Stimulated activated CD8-positive, alpha-beta memory T cell treated with anti-CD3 and anti-CD28 coated beads, Interleukin-15, amount 100 ng/mL, for 1 hour (primary cell): Measurements from ENCODE around the gene SYNPO.

Source experiments
- DNase-seq: peaks from one replicate; pipeline ENCODE4 v3.0.0-alpha.2; 2020; ENCODE audit warnings: low read depth

SYNPO gene

GRCh38 chr5:150607105-150607504, 33.4 kb upstream of the SYNPO start:
- DNase-seq: no peak

- DNase-seq: no peak
Observed at GRCh38 chr5:150607991-150608390, 32.5 kb upstream of the SYNPO start.

GRCh38 chr5:150608991-150609390, 31.5 kb upstream of the SYNPO start:
- DNase-seq: no peak

- DNase-seq: no peak
Observed at GRCh38 chr5:150609843-150610584, 30.4 kb upstream of the SYNPO start.

GRCh38 chr5:150611026-150611425, 29.4 kb upstream of the SYNPO start:
- DNase-seq: no peak

GRCh38 chr5:150612405-150612804, 28.1 kb upstream of the SYNPO start:
- no peak for DNase-seq

- DNase-seq: no peak
Observed at GRCh38 chr5:150612905-150613670, 27.4 kb upstream of the SYNPO start.

GRCh38 chr5:150613991-150614660, 26.3 kb upstream of the SYNPO start:
- DNase-seq: no peak

- DNase-seq: no peak
Observed at GRCh38 chr5:150614661-150615060, 25.8 kb upstream of the SYNPO start.

- DNase-seq: no peak
Observed at GRCh38 chr5:150615141-150615699, 25.2 kb upstream of the SYNPO start.

GRCh38 chr5:150616024-150616470, 24.4 kb upstream of the SYNPO start:
- DNase-seq: no peak

GRCh38 chr5:150616506-150616905, 24.0 kb upstream of the SYNPO start:
- no peak for DNase-seq

GRCh38 chr5:150618163-150618562, 22.3 kb upstream of the SYNPO start:
- DNase-seq: no peak

- no peak for DNase-seq
Observed at GRCh38 chr5:150618588-150619281, 21.7 kb upstream of the SYNPO start.

- DNase-seq: no peak
Observed at GRCh38 chr5:150619359-150620230, 20.9 kb upstream of the SYNPO start.

GRCh38 chr5:150621301-150621700, 19.2 kb upstream of the SYNPO start:
- DNase-seq: no peak

- DNase-seq: no peak
Observed at GRCh38 chr5:150622157-150622556, 18.3 kb upstream of the SYNPO start.

- DNase-seq: no peak
Observed at GRCh38 chr5:150623152-150623877, 17.1 kb upstream of the SYNPO start.

- DNase-seq: no peak
Observed at GRCh38 chr5:150623878-150624216, 16.6 kb upstream of the SYNPO start.
